Dermis microvascular lymphatic vessel endothelial cell (primary cell): ENCODE measurements around the gene SH3RF3. TPM values are rescaled to one million over a fixed set of nuclear protein-coding genes. Genes with fewer than 3 reads are reported as not detected.
"Not testable (repeated sequence)": the region's sequence is repeated elsewhere in the genome, so short reads cannot be mapped to it uniquely, and the experiment has no call there.

Experiments used
- DNase-seq, 2 donors: peaks; one replicate each; pipeline versions ENCODE4 v3.0.0 to v3.0.0-alpha.2; 2010; ENCODE audit warnings: low read depth in 2 of 2
- total RNA-seq: library from RNA; depleted of rRNA; stranded (reverse); fragments of >200 nt; gene quantifications from 2 replicates; pipeline ENCODE4 v1.2.1, GENCODE V29; 2014

The SH3RF3 gene
- total RNA-seq, 1 donor from 2014 or later, result 4.5 TPM

DNA sequence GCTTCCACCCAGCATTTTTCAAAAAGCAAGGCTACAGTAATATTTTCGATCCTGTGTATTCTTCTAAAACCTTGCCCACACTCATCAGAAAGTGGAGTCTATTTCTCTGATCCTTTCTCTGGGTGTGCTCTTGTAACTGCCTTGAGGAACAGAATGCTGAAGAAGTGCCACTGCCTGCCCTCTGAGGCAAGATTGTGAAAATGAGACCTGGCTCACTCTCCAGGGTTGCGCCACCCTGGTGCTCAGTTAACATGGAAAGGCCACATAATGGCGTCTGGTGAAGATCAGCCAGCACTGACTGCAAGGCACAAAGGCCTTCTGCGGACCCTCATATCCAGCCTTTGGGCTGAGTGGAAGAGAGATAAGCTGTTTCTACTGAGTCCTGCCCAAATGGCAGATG is 11.2 kb upstream of the SH3RF3 start:
- no peak for DNase-seq

DNA sequence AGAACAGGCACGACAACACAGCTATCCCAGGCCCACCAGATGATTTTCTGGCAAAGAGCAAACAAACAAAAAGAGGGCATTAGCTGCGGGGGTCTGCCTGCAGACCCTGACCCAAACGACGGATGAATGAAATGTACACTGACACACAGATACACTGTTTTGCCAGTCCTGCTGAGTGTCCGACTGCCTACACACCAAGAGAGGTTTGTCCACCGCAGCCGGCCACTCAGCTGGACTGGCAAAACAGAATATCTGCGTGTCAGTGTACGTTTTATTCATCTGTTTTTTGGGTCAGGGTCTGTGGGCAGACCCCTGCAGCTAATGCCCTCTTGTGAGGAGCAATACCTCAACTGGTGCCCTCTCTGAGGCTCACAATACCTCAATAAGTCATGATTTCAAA is 10.7 kb upstream of the SH3RF3 start:
- no peak for DNase-seq

DNA sequence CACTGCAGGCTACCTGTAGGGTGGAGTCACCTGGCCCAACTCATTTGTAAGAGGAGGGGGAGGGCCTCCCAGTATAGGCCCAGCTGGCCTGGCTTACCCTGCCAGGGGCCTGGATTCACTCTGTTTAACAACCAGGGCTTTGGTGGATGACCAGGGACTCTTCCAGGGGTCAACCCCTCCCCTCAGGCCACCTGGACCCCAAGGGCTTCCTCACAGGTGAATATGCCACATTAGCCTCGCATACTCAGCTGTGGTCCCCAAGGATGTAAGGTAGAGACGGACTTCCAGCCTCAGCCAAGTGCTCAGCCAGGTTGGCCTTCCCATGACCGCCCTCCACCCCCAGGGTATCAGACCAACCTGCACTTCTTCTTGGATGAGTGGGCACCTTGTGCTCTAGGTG is 8.8 kb upstream of the SH3RF3 start:
- no peak for DNase-seq

DNA sequence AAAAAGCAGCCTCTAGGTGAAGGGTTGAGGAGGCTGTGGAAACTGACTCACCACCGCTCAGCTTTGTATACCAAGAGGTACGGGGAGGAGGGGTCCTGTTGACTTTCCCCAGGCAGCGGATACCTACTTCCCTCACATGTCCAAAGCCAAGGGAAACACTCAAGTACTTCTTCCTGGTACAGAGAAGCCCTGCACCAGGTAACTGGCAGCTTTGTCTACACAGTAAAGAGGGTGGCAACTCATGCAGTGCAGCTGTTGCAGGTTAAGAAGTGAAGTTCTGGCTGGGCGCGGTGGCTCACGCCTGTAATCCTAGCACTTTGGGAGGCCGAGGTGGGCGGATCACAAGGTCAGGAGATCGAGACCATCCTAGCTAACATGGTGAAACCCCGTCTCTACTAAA is 8.3 kb upstream of the SH3RF3 start:
- not testable (repeated sequence) for DNase-seq

DNA sequence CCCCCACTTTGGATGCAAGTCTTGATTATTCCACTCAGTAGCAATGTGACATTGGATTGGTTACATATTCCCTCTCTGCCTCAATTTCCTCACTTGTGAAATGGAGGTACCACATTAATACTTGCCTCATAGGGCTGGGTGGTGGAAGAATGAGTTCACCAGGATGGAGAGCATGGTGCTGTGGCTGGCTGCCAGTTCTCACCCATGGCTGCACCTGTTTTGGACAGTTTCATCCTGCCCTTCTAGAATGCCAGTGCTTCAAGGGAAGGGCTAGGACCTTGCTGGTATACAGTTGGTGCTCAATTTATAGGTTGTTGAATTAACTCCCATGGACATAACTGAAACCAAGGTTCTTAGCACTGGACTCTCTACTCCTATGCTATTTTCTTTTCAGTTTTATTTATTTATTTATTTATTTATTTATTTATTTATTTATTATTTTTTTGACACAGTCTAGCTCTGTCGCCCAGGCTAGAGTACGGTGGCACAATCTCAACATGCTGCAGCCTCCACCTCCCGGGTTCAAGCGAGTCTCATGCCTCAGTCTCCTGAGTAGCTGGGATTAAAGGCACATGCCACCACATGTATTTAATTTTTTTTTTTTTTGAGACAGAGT is 5.3 kb upstream of the SH3RF3 start:
- DNase-seq, result no peak

DNA sequence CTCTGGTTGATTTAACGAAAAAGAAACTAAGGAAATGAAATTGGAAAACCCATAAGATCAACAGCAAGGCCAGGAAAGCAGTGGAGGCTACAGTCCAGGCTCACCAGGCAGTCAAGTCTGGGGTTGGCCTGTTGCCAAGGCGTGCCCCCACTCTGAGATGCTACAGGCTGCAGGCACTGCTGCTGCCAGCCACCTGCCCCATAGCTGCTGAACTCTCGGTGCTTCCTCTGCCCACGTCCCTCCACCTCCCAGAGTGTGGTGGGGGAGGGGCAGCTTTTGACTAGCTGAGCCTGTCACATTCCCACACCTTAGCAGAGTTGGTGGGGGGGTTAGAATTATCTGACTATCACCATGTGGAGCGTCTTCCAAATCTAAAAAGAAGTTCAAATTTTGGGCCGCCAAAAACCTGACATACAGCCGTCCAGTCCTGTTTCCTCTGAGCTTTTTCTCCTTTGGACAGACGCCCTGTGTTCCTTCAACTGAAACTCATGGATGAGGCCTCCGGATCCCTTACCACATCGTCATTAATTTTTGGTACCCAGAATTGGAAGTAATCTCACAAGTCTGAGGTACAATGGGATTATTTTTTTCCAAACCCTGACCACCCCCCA is 3.9 kb upstream of the SH3RF3 start:
- no peak for DNase-seq

DNA sequence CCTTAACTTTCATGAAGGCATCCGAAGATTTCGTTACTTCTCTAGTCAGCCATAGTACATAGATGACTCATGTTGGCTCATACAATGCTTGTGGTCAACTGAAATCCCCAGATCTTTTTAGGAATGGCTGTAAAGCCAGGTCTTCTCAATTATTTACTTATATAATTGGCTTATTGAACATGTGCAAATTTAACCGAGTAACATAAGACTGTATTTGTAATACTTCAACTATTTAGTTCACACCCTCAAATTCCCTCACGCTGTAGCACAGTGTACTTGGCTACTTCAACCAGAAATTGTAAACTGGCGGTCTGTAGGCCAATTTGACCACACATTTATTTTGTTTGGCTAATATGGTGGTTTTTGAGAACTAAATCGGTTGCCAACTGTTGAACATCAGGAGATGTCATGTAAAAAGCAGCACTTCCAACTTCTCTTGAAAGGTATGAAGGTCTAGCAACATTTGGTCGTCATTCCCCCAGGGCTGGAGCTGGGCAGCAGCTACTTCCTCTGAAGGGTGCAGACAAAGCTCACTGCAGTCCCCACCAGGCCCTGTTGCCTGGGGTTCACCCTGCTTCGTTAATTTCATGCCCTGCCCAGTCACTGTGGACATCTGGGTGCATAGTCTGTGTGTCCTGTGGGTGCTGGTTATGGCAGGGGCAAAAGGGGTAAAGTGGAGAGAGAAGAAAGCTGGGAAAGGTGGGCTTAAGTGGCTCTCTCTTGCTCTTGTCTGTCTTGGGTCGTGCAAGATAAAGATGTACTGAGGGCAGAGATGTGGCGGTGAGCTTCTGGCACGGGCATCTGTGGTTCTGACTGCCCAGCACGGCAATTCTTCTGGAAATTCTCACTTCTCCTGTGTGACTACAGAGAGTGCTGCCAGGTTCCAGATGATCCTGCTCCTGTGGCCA is 3.2 kb upstream of the SH3RF3 start:
- DNase-seq, result peak in 1 of 2 donors; percentile 38

DNA sequence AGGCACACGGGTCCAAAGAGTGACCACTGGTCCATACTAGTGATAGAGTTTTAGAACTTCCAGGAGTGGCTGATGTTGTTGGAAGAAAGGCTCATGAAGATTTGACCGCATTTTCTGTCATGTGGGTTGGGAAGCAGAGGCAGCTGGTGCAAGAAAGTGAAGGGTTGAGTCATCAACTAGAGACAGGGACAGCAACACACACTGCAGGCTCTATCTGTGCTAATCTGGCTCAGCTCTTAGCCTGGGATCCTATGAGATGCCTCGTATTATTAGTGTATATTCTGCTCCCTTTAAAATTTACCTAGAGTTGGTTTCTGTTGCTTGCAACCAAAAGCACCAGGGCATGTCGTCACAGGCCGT is 2.5 kb upstream of the SH3RF3 start:
- peak in 1 of 2 donors; percentile 19 for DNase-seq

DNA sequence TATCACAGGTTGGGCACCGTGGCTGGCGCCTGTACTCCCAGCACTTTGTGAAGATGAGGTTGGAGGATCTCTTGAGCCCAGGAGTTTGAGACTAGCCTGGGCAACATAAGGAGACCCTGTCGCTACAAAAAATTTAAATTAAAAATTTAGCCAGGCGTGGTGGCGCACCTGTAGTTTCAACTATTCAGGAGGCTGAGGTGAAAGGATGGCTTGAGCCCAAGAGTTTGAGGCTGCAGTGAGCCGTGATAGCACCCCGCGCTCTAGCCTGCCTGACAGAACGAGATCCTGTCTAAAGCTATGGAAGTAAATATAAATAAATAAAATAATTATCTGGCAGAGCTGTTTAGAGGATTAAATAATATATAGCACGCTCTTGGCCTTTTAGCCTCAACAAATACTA is 1.4 kb upstream of the SH3RF3 start:
- no peak for DNase-seq

DNA sequence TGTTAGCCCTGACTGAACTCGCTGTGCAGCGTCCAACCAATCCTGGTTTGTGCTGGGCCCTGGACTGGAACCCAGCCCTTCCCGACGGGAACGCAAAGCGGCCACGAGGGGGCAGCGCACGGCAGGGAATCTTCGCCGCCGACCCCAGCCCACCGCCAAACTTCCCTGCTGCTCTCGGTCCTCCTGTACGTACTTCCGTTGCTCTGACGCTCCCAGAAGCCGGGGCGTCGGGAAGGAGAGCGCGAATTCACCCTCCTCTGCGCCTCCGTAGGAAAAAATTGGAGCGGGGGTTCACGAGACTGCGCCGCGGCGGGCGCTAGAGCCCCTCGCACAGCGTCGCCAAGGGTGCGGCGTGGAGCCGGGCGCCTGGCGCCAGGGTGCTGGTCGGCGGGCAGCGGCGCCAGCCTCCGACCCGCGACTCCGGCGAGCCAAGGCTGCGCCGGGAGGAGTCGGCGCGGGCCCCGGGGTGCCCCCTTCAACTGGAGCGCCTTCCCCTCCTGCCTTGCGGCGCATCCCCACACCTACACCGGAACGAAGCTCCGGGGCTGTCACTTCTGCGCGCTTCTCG is 873 bp upstream of the SH3RF3 start:
- peak; percentile 69 to 90 for DNase-seq

DNA sequence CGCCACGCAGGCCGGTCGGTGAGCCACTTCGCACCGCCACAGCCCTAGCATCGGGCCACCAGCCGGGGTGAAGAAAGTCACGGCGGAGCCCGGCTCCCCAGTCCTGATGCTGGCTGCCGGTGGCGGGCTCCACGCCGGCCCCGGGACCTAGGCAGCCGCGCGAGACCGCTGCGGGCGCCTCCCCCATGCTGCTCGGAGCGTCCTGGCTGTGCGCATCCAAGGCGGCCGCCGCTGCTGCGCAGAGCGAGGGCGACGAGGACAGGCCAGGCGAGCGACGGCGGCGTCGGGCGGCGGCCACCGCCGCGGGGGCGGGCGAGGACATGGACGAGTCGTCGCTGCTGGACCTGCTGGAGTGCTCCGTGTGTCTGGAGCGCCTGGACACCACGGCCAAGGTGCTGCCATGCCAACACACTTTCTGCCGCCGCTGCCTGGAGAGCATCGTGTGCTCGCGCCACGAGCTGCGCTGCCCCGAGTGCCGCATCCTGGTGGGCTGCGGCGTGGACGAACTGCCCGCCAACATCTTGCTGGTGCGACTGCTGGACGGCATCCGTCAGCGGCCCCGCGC is 433 bp downstream of the SH3RF3 start:
- DNase-seq, result peak in 1 of 2 donors; percentile 52

DNA sequence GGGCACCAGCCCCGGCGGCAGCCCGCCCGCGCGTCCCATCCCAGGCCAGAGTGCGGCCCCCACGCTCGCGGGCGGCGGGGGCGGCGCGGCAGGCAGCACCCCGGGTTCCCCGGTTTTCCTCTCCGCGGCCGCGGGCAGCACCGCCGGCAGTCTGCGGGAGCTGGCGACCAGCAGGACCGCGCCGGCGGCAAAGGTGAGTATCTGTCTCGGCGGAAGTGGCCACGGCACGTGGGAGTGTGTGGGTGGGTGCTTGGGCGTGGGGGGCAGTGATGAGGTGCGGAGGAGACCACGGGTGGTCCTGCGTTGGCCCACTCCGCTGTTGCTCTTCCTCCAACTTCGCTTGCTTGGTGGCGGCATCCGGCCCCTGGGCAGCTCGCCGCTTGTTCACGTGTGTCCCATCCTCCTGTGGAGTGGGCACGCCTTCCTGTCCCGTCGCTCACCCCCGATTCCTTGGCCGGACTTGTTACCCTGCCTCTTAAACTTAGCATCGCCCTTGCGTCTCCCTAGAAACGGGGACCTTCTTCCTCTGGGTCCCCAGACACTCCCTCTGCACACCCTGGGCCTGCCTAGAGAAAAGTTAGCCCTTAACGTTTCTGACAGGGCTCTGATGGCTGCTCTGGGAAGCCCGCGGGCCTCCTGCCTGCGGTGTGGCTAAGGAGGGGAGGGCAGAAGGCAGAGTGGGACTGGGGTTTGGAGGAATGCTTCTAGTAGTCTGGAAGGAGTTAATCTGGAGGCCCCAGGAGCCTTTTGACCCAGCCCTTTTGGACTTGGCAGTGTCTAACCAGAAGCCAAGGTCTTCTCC is 1.1 kb downstream of the SH3RF3 start:
- DNase-seq, result peak in 1 of 2 donors; percentile 30

DNA sequence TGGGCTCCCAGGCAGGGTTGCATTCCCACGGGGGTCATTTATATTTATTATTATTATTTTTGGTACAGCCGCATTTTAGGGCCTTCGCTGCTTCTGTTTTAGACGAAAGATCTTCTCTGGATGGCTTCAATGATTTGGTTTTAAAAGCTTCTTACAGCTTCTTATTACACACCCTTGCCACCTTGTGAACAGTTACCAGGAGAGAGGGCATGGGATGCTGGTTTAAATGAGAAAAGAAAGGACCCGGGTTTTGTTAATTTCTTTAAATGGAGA is 1.7 kb downstream of the SH3RF3 start:
- no peak for DNase-seq

DNA sequence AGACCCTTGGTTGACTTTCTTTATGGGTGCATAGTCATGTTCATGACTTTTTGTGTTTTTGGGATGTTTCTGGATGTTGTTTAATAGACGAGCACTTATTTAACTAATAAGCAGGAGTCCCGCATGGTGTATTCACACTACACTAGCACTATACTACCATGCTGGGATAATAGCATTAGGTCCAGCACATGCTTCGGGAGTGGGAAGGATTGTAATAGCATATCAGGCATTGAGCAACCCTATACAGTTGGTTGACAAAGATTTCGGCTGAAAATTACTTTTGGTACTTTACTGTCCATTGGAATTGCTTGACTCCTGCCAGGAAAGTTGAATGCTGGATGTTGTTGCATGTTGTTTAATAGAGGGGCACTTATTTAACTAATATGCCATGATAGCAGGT is 2.8 kb downstream of the SH3RF3 start:
- DNase-seq, result no peak

DNA sequence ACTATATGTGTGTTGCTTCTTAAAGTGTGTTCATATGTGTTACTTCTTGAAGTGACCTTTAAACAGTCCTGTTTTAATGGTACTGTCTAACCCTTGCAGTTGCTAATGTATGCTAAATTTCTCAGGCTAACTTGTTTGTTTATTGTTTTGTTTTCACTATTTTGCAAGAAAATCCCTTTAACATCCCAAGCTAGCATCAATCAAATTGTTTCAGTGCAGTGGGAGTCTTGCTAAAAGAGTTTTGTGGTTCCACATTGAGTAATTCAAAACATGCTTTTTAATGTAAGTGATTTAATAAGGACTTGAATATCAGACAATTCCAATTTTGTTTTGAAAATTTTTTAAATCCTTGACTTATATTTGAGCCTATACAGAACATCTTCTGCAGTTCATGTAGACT is 3.6 kb downstream of the SH3RF3 start:
- DNase-seq, result no peak

DNA sequence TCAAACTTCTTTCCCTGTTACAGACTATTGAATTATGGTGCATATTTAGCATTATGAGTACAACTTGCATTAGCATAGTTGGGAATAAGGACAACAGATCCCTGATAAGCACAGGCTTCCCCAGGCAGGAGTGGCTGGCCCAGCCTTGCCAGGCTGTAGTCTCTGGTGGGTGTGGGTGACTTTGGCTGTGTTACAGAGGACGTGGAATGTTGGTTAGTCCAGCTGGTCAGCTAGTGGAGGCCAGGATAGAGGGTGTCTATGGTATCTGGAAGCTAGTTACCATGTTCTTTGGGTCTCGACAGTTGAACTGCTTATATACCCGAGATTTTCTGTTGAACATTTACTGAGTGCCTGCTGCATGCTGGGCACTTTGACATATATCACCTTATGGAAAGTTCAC is 4.7 kb downstream of the SH3RF3 start:
- DNase-seq, result no peak

DNA sequence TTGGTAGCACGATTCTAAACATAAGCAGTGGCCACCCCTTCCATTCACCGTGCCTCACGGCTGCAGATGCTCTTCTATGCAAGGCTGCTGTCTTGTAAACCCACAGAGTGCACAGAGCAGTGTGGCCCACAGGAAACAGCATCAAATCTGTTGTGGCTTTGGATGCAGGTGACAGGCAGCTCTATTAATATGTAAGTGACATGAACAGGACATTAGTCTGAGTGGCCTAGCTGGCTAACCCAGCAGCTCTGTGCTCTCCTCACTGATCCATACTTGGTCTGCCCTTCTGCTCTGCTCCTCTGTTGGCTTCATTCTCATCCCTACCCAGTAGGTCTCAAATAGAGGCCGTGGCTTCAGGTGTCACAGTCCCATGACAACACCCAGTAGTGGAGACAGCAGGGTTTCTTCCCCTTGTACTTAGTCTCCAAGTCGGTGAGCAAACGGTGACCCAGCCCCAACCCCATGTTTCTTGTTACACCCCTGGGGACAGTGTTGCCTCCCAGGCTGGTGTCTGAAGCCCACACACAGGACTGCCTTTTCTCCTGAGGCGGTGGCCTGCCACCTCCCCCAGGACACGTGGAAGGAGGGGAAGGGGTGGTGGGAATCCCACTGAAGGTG is 5.8 kb downstream of the SH3RF3 start:
- DNase-seq, result no peak

DNA sequence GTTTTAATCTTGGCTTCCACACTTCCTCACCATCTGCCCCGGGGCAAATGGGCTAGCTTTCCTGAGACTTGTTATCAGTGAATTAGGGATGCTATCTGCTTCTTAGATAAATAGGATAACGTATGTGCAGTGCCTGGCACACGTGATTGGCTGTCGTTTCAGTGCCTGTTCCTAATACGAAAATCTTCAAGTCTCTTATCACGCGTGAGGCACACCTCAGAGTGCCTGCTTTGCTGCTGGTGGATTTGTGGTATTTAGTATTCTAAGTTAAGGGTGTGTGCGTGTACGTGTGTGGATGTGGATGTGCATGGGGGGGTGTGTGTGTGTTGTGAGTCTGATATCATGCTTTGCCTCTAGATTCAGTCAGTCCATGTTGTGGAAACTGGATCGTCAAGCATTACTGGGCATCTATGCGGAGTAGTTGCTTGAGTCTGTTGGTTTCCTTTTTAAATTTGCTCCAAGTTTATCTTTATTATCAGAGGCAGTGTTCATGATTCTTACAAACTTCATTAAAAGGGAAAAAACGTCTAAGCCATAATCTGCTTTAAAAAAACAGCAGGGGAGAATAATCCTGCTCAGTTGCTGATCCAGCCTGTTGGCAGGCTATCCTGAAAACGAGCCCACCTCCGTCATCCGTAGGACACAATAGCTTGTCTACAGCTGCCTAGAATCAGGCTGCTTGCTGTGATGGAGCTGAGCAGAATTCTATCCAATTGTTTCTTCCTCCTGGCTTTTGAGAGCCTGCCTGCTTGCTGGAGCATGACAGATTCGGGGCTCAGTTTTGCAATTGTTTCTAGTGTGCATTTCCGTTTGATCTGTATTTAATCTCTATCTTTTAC is 6.6 kb downstream of the SH3RF3 start:
- peak in 1 of 2 donors; percentile 26 for DNase-seq

DNA sequence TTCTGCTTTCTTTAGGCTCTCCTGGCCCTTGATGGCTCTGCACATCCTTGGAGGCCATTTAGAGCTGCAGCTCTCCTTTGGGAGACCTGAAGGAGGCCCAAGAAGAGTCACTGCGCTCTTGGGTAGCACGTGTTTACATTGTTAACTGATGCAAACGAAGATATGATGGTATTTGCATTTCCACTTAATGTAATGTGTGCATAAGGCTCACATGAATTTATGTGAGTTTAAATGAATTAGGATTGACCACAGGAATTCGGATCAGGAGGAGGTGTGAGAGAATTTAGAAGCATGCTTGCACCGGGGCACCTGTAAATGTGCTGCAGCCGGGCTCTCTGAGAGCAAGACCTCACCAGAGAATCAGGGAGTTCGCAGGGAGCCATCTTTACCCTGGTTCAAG is 7.5 kb downstream of the SH3RF3 start:
- no peak for DNase-seq

DNA sequence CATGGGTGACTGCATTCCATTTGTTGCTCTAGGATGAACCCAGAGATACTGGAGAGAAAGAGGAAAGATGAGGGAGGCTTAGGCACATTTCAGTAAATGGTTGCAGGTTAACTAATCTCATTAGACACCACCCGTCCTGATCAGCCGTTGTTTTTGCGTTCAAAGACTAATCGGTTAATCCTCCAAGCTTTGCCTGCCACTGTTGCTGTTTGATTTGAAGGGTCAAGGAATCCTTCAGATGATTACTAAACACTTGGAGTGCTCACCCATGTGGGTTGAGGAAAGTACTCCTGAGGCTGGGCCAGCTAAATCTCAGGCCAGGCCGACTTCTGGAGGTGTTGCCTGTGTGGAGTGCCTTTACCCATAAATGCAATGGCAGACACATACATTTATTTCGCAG is 8.6 kb downstream of the SH3RF3 start:
- no peak for DNase-seq
